ENCODE results near the gene DHRSX.

- TF ChIP-seq CTCF (IDR thresholded peaks at IDR 0.05) (no peak), POLR2AphosphoS5 (IDR thresholded peaks at IDR 0.05) (no peak)
Measured at GRCh38 chrX:2313864-2314640, 186.7 kb downstream of the DHRSX start.
